CD4-positive, alpha-beta T cell treated with Interleukin-17A for 1 hour (primary cell): ENCODE measurements around the gene CEND1.

Experiments used
- DNase-seq: peaks from one replicate; pipeline ENCODE4 v3.0.0-alpha.2; 2020

CEND1 gene

GRCh38 chr11:789943-790342 is at the start of gene CEND1:
Gene CEND1, minus strand, starts transcription at chr11:790090. Its CDS starts 1,514 bp downstream, at chr11:788576.
- peak; percentile 53 for DNase-seq

GRCh38 chr11:839280-839623 is 49.4 kb upstream of the CEND1 start:
- no peak for DNase-seq

GRCh38 chr11:838441-839279 is 48.8 kb upstream of the CEND1 start:
- DNase-seq = no peak

GRCh38 chr11:837990-838307 is 48.1 kb upstream of the CEND1 start:
- DNase-seq = no peak

- no peak for DNase-seq
Observed at GRCh38 chr11:837189-837989, 47.5 kb upstream of the CEND1 start.

GRCh38 chr11:836700-837099 is 46.8 kb upstream of the CEND1 start:
- DNase-seq = no peak

- no peak for DNase-seq
Observed at GRCh38 chr11:836274-836673, 46.4 kb upstream of the CEND1 start.

GRCh38 chr11:834371-835316 is 44.8 kb upstream of the CEND1 start:
- DNase-seq = no peak

GRCh38 chr11:833849-834311 is 44.0 kb upstream of the CEND1 start:
- DNase-seq = no peak

- DNase-seq = peak; percentile 39
Observed at GRCh38 chr11:833114-833791, 43.4 kb upstream of the CEND1 start.

GRCh38 chr11:832529-833113 is 42.7 kb upstream of the CEND1 start, which contains the start of gene CD151:
Gene CD151, plus strand, starts transcription at chr11:832952. Its CDS starts 3,118 bp downstream, at chr11:836070.
- peak; percentile 44 for DNase-seq

GRCh38 chr11:831961-832528 is 42.2 kb upstream of the CEND1 start:
- DNase-seq = no peak

- no peak for DNase-seq
Observed at GRCh38 chr11:831118-831864, 41.4 kb upstream of the CEND1 start.

GRCh38 chr11:830295-831117 is 40.6 kb upstream of the CEND1 start:
- DNase-seq = peak; percentile 67

GRCh38 chr11:829847-830294 is 40.0 kb upstream of the CEND1 start:
- no peak for DNase-seq

GRCh38 chr11:829176-829846 is 39.4 kb upstream of the CEND1 start:
- DNase-seq = no peak

GRCh38 chr11:828506-829175 is 38.8 kb upstream of the CEND1 start:
- no peak for DNase-seq

GRCh38 chr11:827897-828192 is 38.0 kb upstream of the CEND1 start, which contains the start of gene CRACR2B:
Gene CRACR2B, plus strand, starts transcription at chr11:827919. Its CDS starts 689 bp downstream, at chr11:828608.
- no peak for DNase-seq
